HG03196 (cell line): ENCODE measurements around the gene TBC1D3B.
"Not testable (repeated sequence)": the region's sequence is repeated elsewhere in the genome, so short reads cannot be mapped to it uniquely, and the experiment has no call there.

Experiments used
- ATAC-seq: cut with Tn5 transposase; IDR thresholded peaks from one replicate; pipeline ENCODE4 v1.9.1; 2021; ENCODE audit not compliant: unreplicated experiment

TBC1D3B gene

GRCh38 chr17:36176536-36176935, at the start of gene TBC1D3B:
TBC1D3B (minus strand) TSS chr17:36176636; CDS start chr17:36175050, 1,586 bp downstream.
- ATAC-seq: not testable (repeated sequence)

GRCh38 chr17:36222967-36223366, 46.5 kb upstream of the TBC1D3B start:
- not testable (repeated sequence) for ATAC-seq

GRCh38 chr17:36221581-36222100, 45.2 kb upstream of the TBC1D3B start:
- ATAC-seq: not testable (repeated sequence)

- ATAC-seq: not testable (repeated sequence)
These were observed 44.5 kb upstream of the TBC1D3B start for GRCh38 chr17:36220737-36221580.

GRCh38 chr17:36219556-36219955, 43.1 kb upstream of the TBC1D3B start:
- not testable (repeated sequence) for ATAC-seq

- not testable (repeated sequence) for ATAC-seq
These were observed 39.2 kb upstream of the TBC1D3B start for GRCh38 chr17:36215406-36216308.

GRCh38 chr17:36214918-36215317, 38.5 kb upstream of the TBC1D3B start:
- no peak for ATAC-seq

- ATAC-seq: no peak
These were observed 37.3 kb upstream of the TBC1D3B start for GRCh38 chr17:36213695-36214094.

- no peak for ATAC-seq
These were observed 36.5 kb upstream of the TBC1D3B start for GRCh38 chr17:36212966-36213365.

GRCh38 chr17:36212272-36212605, 35.8 kb upstream of the TBC1D3B start:
- ATAC-seq: no peak

- ATAC-seq: not testable (repeated sequence)
These were observed 35.2 kb upstream of the TBC1D3B start for GRCh38 chr17:36211484-36212271.

GRCh38 chr17:36210439-36211211, 34.2 kb upstream of the TBC1D3B start, which contains the start of gene CCL4L2:
CCL4L2 (plus strand) TSS chr17:36211063.
- ATAC-seq: peak; percentile 56

- no peak for ATAC-seq
These were observed 33.1 kb upstream of the TBC1D3B start for GRCh38 chr17:36209575-36209974.

- ATAC-seq: not testable (repeated sequence)
These were observed 30.9 kb upstream of the TBC1D3B start for GRCh38 chr17:36207383-36207782.

GRCh38 chr17:36206486-36206821, 30.0 kb upstream of the TBC1D3B start:
- not testable (repeated sequence) for ATAC-seq

GRCh38 chr17:36205637-36206485, 29.4 kb upstream of the TBC1D3B start:
- peak; percentile 25 for ATAC-seq

- no peak for ATAC-seq
These were observed 28.5 kb upstream of the TBC1D3B start for GRCh38 chr17:36204724-36205500.

GRCh38 chr17:36203335-36203734, 26.9 kb upstream of the TBC1D3B start:
- no peak for ATAC-seq
